Liver (tissue), 9 donors: ENCODE data around the gene SPOP. TPM values are rescaled to one million over a fixed set of nuclear protein-coding genes. Genes with fewer than 3 reads are reported as not detected.

ENCODE experiments used
- DNase-seq: peaks from one replicate; pipeline ENCODE4 v3.0.0-alpha.2; 2017; ENCODE audit warnings: low spot score
- H3K27ac ChIP-seq, 2 donors: one replicate each; pipeline ENCODE4 v1.7.0; 2013; ENCODE audit warnings: inconsistent platforms in 2 of 2, low read length in 2 of 2, control low read depth in 1 of 2, low read depth in 1 of 2, mild to moderate bottlenecking in 1 of 2
- H3K27me3 ChIP-seq, 4 donors: one replicate each; pipeline versions ENCODE4 v1.6.1 to v1.7.0; 2013; ENCODE audit warnings: low read length in 3 of 4, inconsistent platforms in 1 of 4, mild to moderate bottlenecking in 1 of 4, moderate library complexity in 1 of 4; ENCODE audit not compliant: control insufficient read depth in 4 of 4, insufficient read depth in 4 of 4
- H3K36me3 ChIP-seq, 4 donors: one replicate each; pipeline versions ENCODE4 v1.6.1 to v1.7.0; 2013; ENCODE audit warnings: low read length in 3 of 4, mild to moderate bottlenecking in 3 of 4, low read depth in 1 of 4, moderate library complexity in 1 of 4; ENCODE audit not compliant: control insufficient read depth in 4 of 4, insufficient read depth in 3 of 4
- H3K4me1 ChIP-seq, 4 donors: one replicate each; pipeline versions ENCODE4 v1.6.1 to v1.7.0; 2013; ENCODE audit warnings: low read length in 3 of 4, mild to moderate bottlenecking in 3 of 4, moderate library complexity in 1 of 4; ENCODE audit not compliant: control insufficient read depth in 4 of 4, insufficient read depth in 4 of 4
- H3K4me3 ChIP-seq, 3 donors: one replicate each; pipeline versions ENCODE4 v1.6.1 to v1.7.0; 2013; ENCODE audit warnings: low read length in 3 of 3, control low read depth in 1 of 3, low read depth in 1 of 3, mild to moderate bottlenecking in 1 of 3
- H3K9ac ChIP-seq, 2 donors: one replicate each; pipeline ENCODE4 v1.7.0; 2013; ENCODE audit warnings: low read length in 2 of 2, mild to moderate bottlenecking in 2 of 2, moderate library complexity in 2 of 2, control low read depth in 1 of 2, low read depth in 1 of 2
- H3K9me3 ChIP-seq, 4 donors: one replicate each; pipeline versions ENCODE4 v1.6.1 to v1.7.0; 2013; ENCODE audit warnings: low read length in 3 of 4; ENCODE audit not compliant: control insufficient read depth in 4 of 4
- EGR1 ChIP-seq, 2 donors: IDR thresholded peaks; 2 replicates each; pipeline ENCODE4 v1.6.1; 2016 to 2018; ENCODE audit warnings: antibody characterized with exemption in 2 of 2, low read depth in 2 of 2
- FOXA1 ChIP-seq: IDR thresholded peaks from 2 replicates; pipeline ENCODE4 v1.6.1; 2016; ENCODE audit warnings: antibody characterized with exemption
- FOXA2 ChIP-seq: IDR thresholded peaks from 2 replicates; pipeline ENCODE4 v1.6.1; 2016; ENCODE audit warnings: antibody characterized with exemption
- GABPA ChIP-seq, 2 donors: IDR thresholded peaks in 1 of 2; conservative IDR thresholded peaks in 1 of 2; 2 replicates each; pipeline ENCODE4 v1.6.1; 2016; ENCODE audit warnings: antibody characterized with exemption in 2 of 2, mild to moderate bottlenecking in 1 of 2, moderate library complexity in 1 of 2
- HNF4A ChIP-seq, 2 donors: conservative IDR thresholded peaks; 2 replicates each; pipeline ENCODE4 v1.6.1; 2016; ENCODE audit warnings: antibody characterized with exemption in 2 of 2, mild to moderate bottlenecking in 2 of 2
- HNF4G ChIP-seq: IDR thresholded peaks from 2 replicates; pipeline ENCODE4 v1.6.1; 2016; ENCODE audit warnings: antibody characterized with exemption
- JUND ChIP-seq, 2 donors: IDR thresholded peaks; 2 replicates each; pipeline ENCODE4 v1.6.1; 2016; ENCODE audit warnings: antibody characterized with exemption in 2 of 2
- NR2F2 ChIP-seq: IDR thresholded peaks from 2 replicates; pipeline ENCODE4 v1.6.1; 2016; ENCODE audit warnings: antibody characterized with exemption
- RAD21 ChIP-seq, 2 donors: IDR thresholded peaks; 2 replicates each; pipeline ENCODE4 v1.6.1; 2016; ENCODE audit warnings: antibody characterized with exemption in 2 of 2, mild to moderate bottlenecking in 2 of 2
- RXRA ChIP-seq, 2 donors: IDR thresholded peaks; 2 replicates each; pipeline ENCODE4 v1.6.1; 2017 to 2018; ENCODE audit warnings: antibody characterized with exemption in 2 of 2, mild to moderate bottlenecking in 1 of 2
- SP1 ChIP-seq: IDR thresholded peaks from 2 replicates; pipeline ENCODE4 v1.6.1; 2018; ENCODE audit warnings: antibody characterized with exemption, mild to moderate bottlenecking
- TAF1 ChIP-seq: conservative IDR thresholded peaks from 2 replicates; pipeline ENCODE4 v1.6.1; 2016; ENCODE audit warnings: antibody characterized with exemption, mild to moderate bottlenecking
- YY1 ChIP-seq: IDR thresholded peaks from 2 replicates; pipeline ENCODE4 v1.6.1; 2016; ENCODE audit warnings: antibody characterized with exemption, mild to moderate bottlenecking
- WGBS: extraction: QIAGEN DNeasy Blood & Tissue Kit; methylation state at CpG from one replicate; pipeline ENCODE4 v1.1.7; 2013; 5-methylcytosine and 5-hydroxymethylcytosine counted together
- polyA plus RNA-seq, 2 donors: library from polyadenylated mRNA; stranded (reverse) in 1 of 2; unstranded in 1 of 2; fragments of 200-250 nt in 1 of 2; fragments of >200 nt in 1 of 2; fragmentation: Nextera tagmentation in 1 of 2; extraction: Ambion mirVana in 1 of 2; gene quantifications; one replicate each; pipeline versions ENCODE4 v1.2.1 to v1.2.3, GENCODE V29; 2013 to 2015
- total RNA-seq, 2 donors: library from RNA; depleted of rRNA; stranded (reverse); fragments of >200 nt; gene quantifications; one replicate each; pipeline ENCODE4 v1.2.3, GENCODE V29; 2014
- TF ChIP-seq, protein P1 (sequence below): IDR thresholded peaks from 2 replicates; pipeline ENCODE4 v1.6.1; 2016; ENCODE audit warnings: antibody characterized with exemption, mild to moderate bottlenecking
- TF ChIP-seq, protein P2 (sequence below): IDR thresholded peaks from 2 replicates; pipeline ENCODE4 v1.6.1; 2016; ENCODE audit warnings: antibody characterized with exemption
- TF ChIP-seq, protein P3 (sequence below): fragments of 150-350 bp; IDR thresholded peaks from 2 replicates; pipeline ENCODE4 v1.5.1; 2017; ENCODE audit warnings: improper control_type of control experiment, low read depth, low read length; ENCODE audit not compliant: missing input control
- TF ChIP-seq, protein P4 (sequence below): IDR thresholded peaks from 2 replicates; pipeline ENCODE4 v1.6.1; 2016; ENCODE audit warnings: antibody characterized with exemption
- TF ChIP-seq, protein P5 (sequence below): IDR thresholded peaks from 2 replicates; pipeline ENCODE4 v1.6.1; 2016; ENCODE audit warnings: antibody characterized with exemption
- donor health status: healthy.
- donor health status: healthy.
- donor health status: healthy.
- donor health status: healthy.
- donor health status: healthy.

The SPOP gene
- total and polyA plus RNA-seq, 4 donors, result 21.6 to 50.8 (median 42.4) TPM

DNA sequence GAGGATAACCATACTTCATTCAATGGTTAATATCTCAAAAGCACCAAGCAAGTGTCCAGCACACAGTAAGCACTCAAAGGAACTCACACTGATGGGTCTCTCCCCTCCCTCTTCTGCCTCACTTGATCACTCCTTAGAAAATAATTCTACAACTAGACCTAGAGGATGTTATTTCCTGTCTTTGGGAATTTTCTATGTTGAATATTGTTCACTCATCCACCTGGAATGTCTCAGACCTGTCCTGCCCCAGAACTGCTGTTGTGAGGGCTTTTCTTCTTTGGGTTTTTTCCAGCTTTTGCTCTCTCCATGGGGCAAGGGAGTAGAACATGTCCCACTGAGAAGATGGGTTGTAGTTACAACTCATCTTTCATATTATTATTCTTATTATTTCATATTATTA lies 76.9 kb downstream of the SPOP start (continued):
- TF ChIP-seq, protein P1, sequence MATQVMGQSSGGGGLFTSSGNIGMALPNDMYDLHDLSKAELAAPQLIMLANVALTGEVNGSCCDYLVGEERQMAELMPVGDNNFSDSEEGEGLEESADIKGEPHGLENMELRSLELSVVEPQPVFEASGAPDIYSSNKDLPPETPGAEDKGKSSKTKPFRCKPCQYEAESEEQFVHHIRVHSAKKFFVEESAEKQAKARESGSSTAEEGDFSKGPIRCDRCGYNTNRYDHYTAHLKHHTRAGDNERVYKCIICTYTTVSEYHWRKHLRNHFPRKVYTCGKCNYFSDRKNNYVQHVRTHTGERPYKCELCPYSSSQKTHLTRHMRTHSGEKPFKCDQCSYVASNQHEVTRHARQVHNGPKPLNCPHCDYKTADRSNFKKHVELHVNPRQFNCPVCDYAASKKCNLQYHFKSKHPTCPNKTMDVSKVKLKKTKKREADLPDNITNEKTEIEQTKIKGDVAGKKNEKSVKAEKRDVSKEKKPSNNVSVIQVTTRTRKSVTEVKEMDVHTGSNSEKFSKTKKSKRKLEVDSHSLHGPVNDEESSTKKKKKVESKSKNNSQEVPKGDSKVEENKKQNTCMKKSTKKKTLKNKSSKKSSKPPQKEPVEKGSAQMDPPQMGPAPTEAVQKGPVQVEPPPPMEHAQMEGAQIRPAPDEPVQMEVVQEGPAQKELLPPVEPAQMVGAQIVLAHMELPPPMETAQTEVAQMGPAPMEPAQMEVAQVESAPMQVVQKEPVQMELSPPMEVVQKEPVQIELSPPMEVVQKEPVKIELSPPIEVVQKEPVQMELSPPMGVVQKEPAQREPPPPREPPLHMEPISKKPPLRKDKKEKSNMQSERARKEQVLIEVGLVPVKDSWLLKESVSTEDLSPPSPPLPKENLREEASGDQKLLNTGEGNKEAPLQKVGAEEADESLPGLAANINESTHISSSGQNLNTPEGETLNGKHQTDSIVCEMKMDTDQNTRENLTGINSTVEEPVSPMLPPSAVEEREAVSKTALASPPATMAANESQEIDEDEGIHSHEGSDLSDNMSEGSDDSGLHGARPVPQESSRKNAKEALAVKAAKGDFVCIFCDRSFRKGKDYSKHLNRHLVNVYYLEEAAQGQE, result no peak
- TF ChIP-seq SP1 (no peak), RAD21 (IDR thresholded peaks at IDR 0.05) (no peak), RXRA (IDR thresholded peaks at IDR 0.05) (no peak)

DNA sequence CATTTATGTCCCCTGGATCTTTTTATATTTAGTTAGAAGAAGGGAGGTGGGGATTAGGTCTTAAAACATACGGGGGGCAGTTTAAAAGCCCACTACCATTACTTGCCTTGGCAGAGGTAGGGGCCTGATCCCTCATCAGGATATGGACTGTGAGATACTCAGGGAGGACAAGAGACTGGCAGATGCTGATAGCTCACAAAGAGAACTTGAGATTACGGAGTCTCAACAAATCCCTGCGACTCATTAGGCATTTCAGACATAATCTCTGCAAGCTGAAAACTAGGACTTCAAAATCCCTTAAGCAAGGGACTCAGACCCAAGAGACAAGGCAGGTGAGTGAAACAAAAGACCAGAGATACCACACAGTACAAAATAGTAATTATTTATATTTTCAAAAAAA lies 79.0 kb downstream of the SPOP start:
- no peak overlapping the region for H3K9ac ChIP-seq
- H3K4me1 ChIP-seq, result peaks cover 0 to 4% (median 0%) of the 10 kb centered on the region in 4 donors
- no peak overlapping the region for H3K27ac ChIP-seq
- no peaks in the 10 kb centered on the region for H3K9me3 ChIP-seq
- no peak overlapping the region for H3K4me3 ChIP-seq
- no peak for DNase-seq
- peaks cover 12 to 60% (median 42%) of the 10 kb centered on the region in 4 donors for H3K36me3 ChIP-seq
- TF ChIP-seq FOXA1 (no peak), RXRA (IDR thresholded peaks at IDR 0.05) (no peak), SP1 (no peak), RAD21 (IDR thresholded peaks at IDR 0.05) (no peak), FOXA2 (no peak), YY1 (no peak), TAF1 (no peak), EGR1 (IDR thresholded peaks at IDR 0.05; ENCODE audit: low read depth in 2 of 2) (no peak), JUND (IDR thresholded peaks at IDR 0.05) (no peak), HNF4A (conservative IDR thresholded peaks at IDR 0.05) (no peak), NR2F2 (no peak), GABPA (IDR thresholded peaks at IDR 0.05 in 1 of 2, conservative IDR thresholded peaks at IDR 0.05 in 1 of 2) (no peak), HNF4G (no peak)
- TF ChIP-seq, protein P1, result no peak
- TF ChIP-seq, protein P2, sequence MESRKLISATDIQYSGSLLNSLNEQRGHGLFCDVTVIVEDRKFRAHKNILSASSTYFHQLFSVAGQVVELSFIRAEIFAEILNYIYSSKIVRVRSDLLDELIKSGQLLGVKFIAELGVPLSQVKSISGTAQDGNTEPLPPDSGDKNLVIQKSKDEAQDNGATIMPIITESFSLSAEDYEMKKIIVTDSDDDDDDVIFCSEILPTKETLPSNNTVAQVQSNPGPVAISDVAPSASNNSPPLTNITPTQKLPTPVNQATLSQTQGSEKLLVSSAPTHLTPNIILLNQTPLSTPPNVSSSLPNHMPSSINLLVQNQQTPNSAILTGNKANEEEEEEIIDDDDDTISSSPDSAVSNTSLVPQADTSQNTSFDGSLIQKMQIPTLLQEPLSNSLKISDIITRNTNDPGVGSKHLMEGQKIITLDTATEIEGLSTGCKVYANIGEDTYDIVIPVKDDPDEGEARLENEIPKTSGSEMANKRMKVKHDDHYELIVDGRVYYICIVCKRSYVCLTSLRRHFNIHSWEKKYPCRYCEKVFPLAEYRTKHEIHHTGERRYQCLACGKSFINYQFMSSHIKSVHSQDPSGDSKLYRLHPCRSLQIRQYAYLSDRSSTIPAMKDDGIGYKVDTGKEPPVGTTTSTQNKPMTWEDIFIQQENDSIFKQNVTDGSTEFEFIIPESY, result no peak
- TF ChIP-seq, protein P3, sequence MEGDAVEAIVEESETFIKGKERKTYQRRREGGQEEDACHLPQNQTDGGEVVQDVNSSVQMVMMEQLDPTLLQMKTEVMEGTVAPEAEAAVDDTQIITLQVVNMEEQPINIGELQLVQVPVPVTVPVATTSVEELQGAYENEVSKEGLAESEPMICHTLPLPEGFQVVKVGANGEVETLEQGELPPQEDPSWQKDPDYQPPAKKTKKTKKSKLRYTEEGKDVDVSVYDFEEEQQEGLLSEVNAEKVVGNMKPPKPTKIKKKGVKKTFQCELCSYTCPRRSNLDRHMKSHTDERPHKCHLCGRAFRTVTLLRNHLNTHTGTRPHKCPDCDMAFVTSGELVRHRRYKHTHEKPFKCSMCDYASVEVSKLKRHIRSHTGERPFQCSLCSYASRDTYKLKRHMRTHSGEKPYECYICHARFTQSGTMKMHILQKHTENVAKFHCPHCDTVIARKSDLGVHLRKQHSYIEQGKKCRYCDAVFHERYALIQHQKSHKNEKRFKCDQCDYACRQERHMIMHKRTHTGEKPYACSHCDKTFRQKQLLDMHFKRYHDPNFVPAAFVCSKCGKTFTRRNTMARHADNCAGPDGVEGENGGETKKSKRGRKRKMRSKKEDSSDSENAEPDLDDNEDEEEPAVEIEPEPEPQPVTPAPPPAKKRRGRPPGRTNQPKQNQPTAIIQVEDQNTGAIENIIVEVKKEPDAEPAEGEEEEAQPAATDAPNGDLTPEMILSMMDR, result no peak
- TF ChIP-seq, protein P4, sequence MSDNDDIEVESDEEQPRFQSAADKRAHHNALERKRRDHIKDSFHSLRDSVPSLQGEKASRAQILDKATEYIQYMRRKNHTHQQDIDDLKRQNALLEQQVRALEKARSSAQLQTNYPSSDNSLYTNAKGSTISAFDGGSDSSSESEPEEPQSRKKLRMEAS, result no peak
- TF ChIP-seq, protein P5, sequence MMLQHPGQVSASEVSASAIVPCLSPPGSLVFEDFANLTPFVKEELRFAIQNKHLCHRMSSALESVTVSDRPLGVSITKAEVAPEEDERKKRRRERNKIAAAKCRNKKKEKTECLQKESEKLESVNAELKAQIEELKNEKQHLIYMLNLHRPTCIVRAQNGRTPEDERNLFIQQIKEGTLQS, result no peak
- H3K27me3 ChIP-seq, result no peaks in the 10 kb centered on the region
- WGBS, result 97% methylated on average over 3 of the region's 3 CpGs
